ENCODE measurements around the gene PLEK.
"Not testable (repeated sequence)": the region's sequence is repeated elsewhere in the genome, so short reads cannot be mapped to it uniquely, and the experiment has no call there.

PLEK gene

DNA sequence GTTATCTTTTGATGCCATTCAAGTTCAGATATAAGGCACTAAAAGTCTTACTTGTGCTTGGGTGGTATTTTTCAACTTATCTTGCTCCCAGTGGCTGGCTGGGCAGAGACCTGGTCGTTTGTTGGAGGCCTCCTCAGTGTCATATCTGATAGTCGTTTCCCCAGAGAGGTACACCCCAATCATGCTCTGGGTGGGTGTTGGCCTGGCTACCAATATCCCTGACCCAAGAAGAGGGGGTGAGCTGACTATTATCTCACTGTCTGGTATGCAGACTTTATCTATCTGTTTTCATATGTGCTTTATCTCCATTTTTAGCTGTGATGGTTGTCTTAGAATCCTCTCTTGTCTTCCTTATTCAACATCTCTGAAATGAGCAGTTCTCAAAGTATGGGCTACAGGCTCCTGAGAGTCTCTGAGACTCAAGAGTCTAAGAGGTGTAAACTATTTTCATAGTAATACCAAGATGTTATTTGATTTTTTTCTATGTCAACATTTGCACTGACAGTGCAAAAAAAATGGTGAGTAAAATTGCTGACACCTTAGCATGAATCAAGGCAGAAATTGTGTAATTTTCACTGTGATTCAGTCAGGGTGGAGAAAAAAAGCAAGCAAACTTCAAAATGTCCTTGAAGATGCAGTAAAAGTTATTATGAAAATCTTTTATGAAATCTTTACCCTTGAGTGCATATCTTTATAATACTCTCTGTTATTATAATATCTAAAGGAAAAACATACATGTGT, 12.3 kb upstream of the PLEK start:
- DNase-seq (ENCODE audit: low read depth) = no peak

DNA sequence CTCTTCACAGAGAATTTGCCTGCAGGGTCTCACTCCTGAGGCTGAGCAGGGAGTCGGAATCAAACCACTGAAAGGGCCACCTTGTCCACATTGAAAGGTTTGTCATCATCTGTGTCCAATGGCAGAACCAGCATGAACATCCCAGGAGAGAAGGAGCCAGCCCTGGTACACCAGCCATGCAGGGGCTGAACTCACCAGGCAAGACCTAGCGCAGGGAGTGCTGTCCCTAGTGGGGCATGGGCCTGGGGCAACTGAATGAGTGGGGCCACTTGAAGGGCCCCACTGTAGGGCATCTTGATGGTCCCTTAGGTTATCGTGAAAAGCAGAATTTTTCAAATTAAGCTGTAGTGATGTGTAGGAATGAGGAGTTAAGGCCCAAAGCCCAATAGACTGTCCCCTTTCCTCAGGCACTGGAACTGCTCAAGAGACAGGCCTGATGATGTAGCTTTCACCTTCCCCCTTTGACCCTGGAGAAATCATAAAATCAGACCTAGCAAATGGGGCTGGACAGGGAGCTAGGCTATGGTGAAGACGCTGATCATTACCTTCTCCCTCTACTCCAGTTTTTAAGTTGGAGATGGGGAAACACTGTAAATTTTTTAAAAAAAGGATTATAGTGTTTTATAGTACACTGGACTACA, 8.4 kb upstream of the PLEK start:
- DNase-seq (ENCODE audit: low read depth) = no peak

DNA sequence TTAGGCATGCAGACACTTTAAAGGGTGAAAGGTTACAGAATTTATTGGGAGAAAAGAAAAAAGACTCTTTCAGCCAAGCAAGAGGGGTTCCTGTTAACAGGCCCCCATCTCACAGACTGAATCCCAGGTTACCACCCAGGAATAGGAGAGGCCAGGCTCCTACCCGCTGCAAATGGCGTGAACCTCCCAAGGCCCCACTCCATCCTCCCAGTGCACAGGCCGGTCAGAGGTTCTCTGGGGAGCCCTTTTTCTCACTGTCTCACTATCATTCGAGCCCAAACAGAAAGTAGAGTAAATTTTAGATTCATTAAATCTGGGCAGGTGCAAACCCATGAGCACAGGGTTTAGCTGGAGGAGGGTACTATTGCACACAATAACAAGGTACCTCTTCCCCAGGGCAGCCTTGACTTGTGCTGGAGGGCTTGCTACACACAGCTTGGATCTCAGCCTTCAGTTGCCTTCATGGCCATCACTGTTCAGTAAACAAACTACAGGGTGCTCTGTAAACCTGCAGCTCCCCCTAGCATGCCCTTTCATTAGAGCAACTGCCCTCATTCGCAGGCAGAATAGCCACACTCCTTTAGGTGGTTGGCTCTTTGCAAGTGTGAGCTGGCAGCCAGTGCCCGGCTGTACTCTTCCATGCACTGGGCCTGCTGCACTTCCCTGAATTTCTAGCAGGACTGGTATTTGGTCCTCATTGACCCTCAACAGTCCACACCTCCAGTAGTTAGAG, 7.3 kb upstream of the PLEK start:
- no peak for DNase-seq (ENCODE audit: low read depth)

DNA sequence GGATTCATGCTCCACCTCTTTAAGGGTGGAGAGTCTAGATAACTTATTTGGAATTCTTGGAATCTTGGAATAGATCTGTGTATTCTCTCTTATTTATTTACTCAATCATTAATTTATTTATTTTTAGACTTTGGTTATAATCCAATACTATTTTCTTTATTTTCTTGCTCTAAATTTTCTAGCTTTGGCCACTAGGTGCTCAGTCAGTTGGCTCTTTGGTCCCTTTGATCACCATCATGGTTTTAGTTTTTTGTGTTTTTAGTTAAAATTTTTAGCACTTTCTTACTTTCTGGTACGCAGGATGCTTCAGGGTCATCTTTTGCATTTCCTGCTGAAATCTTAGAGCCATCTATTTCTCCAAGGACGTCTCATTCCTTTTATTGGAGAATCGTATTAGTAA, 5.2 kb upstream of the PLEK start:
- no peak for DNase-seq (ENCODE audit: low read depth)

DNA sequence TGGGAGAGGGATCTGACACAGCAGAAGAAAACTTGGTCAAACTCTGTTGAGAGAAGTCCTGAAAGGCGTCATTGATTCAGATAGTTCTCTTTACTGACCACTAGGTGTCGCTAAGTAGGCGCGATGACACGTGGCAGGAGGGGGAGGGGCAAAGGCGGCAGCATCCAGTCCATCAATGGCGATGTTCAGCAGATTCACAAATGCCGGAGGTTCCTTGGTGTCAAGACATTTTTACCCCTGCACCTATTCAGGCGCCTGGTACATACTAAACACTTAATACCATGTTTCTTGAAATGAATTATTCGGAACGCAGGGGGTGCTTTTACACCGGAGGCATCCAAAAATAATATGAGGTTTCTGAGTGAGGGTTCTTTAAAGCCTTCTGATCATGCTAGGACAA, 3.0 kb upstream of the PLEK start:
- no peak for DNase-seq (ENCODE audit: low read depth)

DNA sequence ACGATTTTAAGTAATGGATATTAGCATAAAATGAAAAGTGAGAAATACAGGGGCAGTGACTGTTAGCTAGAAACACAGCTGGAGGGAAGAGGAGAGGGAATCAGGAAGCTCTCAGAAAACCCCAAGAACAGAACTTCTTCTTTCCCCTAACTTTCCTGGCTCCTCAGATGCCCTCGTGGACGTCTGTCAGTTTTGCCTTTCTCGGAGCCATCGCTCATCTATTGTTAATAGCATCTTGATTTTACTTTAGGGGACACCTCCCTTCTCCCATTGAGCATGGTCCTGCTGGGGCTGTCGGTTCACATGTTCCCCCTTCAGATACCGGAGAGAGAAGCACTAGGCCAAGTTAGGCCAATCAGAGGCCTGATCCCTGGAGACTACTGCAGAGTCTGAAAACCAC, 2.3 kb upstream of the PLEK start:
- no peak for DNase-seq (ENCODE audit: low read depth)

DNA sequence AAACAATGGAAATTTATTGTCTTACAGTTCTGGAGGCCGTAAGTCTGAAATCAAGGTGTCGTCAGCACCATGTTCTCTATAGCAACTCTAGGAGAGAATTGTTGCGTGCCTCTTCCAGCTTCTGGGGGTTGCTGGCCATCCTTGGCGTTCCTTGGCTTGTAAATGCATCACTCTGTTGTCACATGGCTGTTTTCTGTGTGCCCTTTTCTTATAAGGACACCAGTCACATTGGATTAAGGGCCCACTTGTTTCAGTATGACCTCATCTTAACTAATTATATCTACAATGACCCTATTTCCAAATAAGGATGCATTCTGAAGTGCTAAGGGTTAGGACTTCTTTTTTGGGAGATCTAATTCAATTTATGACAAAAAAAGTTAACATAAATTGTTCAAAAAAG, 1.4 kb upstream of the PLEK start:
- DNase-seq (ENCODE audit: low read depth) = no peak

DNA sequence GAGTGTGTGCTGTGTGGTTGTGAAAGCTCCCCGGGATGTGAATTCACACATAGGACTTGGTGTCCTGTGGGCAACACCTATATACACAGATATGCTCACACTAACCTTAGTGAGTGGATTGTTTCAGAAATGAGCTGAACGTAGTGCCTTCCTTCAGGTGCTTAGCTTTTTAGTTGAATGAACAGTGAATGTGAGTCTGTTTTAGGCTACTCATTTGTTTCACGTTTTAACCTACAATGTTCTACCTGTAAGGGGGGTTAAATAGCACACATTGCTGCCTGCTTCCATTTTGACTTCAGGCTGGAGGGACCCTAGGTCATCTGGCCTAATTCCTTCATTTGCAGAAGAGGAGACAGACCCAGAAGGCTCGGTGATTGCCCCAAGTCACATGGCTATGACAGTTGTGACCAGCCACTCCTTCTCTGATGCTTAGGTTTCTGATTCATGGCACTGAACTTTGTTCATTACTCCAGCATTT, 1.0 kb downstream of the PLEK start:
- no peak for DNase-seq (ENCODE audit: low read depth)

DNA sequence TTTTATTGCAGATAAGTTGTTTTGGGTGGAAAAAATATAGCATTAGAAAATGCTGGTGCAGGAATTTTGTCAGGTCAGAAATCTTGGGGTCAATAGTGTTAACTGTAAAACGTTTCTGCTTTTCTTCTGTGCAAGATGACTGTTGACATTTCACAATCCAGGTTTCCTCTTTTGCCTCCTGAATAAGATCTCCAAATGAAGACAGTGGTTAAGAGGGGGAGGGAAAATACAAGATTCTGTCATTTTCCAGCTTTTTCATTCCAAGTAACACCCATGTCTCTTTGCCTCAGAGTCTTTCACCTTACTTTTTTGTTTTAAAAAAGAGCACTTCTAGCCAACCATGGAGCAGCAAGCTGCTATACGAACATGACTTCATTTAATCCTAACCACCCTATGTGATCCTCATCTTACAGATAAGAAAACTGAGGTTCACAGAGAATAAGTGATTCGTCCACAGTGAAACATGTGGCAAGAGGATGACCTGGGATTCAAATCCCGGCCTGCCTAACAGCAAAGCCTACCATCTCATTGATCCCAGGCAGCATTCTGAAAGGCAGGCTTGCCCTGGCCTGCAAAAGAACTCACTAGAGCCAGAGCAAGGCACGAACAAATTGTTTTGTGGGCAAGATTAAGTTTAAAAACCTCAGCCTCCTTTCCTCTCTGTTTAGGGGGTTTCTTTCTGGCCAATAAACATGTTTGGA, 3.0 kb downstream of the PLEK start:
- no peak for DNase-seq (ENCODE audit: low read depth)

DNA sequence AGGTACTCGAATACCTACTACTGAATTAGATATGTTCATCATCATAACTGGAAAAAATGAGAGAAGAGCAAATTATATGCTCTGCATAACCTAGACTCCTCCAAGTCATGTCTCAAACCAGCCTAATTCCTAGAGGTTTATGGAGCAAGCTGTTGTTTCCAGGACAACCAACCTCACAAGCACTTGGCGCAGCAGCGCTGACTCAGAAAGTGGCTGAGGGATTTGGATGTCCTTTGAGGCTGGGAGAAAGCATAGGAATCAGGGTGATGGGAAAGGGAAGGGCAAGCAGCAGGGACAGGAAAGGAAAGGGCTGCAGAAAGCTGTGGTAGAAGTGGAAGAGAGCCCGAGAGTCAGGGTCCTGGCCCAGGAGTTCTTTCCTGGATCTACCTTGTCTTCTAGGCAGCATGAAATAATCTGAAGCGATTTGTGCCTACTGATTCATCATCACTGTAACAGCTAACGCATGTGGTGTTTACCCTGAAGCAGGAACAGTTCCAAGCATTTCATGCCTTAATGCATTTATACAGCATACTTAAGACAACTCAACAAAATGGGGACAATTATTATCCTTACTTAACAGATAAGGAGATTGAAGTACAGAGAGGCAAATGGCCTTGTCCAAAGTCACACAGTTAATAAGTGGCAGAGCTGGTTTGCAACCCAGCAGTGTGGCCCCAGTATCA, 3.7 kb downstream of the PLEK start:
- peak; percentile 57 for DNase-seq (ENCODE audit: low read depth)

DNA sequence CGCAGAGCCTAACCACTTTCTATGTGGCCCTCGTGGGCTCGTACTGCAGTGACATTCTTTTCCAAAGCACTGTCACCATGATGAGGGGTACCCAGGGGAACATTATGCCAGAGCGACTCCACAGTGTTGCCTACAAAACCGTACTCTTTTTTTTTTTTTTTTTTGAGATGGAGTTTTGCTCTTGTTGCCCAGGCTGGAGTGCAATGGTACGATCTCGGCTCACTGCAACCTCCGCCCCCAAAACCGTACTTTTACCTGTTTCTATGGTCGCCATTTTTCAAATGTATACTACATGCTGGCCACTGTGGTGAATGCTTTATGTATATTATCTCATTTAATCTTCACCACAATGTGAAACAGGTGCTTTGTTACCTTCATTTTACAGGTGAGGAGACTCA, 4.3 kb downstream of the PLEK start:
- DNase-seq (ENCODE audit: low read depth) = no peak

DNA sequence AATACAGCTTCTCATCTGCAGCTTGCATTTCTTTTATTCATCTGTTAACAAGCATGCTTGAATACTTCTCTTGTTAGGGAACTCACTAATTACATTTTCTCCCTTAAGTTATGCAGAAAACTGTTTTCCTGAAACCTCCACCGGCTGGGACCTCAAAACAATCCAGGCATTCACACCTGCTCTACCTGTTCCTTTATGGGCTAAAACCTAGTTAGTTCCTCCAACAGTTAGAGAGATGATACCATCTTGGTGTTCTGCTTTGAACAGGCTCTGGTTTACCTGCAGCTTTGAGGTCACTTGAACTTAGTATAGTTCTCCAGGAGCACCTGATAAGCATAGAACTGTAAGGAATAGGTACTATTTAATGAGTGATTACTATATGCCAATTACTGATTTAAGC, 6.1 kb downstream of the PLEK start:
- DNase-seq (ENCODE audit: low read depth) = no peak

DNA sequence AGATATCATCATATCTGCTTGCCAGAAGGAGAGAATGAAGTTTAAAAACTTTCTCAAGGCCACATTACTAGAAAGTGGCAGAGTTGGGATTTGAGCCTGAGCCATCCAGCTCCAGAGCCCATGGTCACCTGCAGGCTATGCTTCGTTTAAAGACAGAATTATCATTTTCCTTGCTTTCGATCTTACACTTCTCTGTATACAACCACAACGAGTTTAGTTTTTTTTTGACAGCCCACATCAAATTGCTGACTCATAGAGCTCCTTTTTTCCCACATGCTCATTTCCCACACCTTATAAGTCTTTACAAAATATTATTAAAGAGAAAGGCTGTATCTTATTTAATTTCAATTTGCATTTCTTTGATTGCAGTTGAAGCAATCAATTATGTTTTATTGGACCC, 6.5 kb downstream of the PLEK start:
- DNase-seq (ENCODE audit: low read depth) = no peak

DNA sequence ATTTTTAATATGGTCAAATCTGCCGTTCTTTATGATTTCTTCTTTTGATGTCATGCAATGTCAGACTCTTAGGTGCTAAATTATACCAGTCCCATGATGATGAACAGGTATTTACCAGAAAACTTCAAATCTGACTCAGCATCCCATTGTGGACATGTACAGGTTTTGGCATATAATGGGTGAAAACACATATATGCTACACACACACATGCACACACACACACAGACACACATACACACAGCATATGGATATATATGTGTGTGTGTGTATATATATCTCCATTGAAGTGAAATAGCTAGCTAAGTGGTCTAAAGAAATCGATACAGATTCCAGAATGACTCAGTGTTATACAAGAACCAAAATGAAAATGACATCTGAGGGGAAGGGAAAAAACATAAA, 7.4 kb downstream of the PLEK start:
- no peak for DNase-seq (ENCODE audit: low read depth)

DNA sequence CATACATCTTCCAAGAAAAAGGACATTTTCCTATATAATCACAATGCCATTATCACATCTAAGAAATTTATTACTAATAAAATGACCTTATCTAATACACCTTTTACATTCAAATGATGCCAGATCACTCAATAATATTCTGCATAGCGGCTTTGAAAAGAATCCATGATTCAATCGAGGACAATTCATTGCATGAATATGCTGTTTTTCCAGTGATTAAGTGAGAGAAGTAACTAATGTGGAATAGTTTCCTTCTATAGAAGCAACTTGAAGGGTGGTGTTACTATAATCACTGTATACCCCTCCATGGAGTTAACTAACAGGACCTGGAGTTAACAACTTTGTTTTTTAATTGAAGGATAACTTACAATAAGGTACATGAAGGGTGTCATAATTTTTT, 9.1 kb downstream of the PLEK start:
- DNase-seq (ENCODE audit: low read depth) = no peak

DNA sequence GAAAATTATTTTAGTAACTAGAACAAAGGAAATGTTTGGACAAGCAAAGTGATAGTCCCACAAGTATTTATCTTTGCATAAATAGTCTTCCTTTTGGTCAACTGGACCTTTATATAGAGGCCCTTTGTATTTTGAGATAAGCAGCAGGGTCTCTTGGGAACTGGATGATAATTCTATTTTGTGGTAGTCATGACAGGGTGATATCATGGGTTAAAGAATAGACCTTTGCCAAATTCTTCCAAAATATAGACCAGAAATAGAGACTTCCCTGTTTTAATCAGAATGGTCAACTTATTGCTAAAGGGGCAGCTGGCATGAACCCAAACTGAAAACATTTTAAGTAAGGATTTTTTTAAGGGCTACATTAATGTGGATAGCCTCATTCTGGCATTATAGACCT, 10.5 kb downstream of the PLEK start:
- no peak for DNase-seq (ENCODE audit: low read depth)

DNA sequence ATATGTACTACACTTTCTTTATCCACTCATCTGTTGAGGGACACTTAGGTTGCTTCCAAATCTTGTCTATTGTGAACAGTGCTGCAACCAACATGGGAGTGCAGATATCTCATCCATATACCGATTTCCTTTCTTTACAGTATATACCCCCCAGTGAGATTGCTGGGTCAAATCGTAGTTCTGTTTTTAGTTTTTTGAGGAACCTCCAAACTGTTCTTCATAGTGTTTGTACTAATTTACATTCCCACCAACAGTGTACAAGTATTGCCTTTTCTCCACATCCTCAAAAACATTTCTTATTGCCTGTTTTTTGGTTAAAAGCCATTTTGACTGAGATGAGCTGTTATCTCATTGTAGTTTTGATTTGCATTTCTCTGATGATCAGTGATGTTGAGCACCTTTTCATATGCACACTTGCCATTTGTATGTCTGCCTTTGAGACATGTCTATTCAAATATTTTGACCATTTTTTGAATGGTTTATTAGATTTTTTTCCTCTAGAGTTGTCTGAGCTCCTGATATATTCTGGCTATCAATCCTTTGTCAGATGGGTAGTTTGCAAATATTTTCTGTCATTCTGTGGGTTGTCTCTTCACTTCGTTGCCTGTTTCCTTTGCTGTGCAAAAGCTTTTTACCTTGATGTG, 12.2 kb downstream of the PLEK start:
- DNase-seq (ENCODE audit: low read depth) = no peak

DNA sequence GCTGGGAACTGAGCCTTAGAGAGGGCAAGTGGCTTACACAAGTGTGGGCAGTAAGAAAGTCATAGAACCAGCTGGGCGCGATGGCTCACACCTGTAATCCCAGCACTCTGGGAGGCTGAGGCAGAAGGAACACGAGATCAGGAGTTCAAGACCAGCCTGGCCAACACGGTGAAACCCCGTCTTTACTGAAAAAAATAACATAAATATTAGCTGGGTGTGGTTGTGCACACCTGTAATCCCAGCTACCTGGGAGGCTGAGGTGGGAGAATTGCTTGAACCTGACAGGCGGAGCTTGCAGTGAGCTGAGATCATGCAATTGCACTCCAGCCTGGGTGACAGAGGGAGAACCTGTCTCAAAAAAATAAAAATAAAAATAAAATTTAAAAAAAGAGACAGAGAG, 13.7 kb downstream of the PLEK start:
- DNase-seq (ENCODE audit: low read depth) = not testable (repeated sequence)

DNA sequence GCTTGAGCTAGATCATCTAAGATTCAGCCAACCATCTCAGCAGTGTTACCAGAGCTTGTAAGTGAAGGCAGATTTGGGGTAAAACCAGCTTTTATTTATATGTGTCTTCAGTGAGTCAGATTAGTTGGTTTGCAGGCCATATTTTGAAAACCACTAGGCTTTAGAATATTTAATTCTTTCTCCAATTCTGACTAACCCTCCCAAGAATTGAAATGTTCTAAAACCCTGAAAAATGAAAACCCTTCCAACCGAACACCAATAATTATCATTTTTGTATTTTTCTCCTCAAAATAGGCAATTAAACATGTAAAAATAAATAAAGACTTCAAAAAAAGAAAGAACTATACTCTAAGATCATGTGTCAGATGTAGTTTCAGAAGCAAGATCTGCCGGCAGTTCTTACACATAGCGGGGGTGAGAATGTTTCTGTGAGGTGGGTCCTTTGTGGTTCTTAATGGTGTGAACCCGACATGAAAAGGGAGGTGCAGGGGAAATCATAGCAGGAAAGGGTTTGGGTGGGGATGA, 14.2 kb downstream of the PLEK start:
- no peak for DNase-seq (ENCODE audit: low read depth)

DNA sequence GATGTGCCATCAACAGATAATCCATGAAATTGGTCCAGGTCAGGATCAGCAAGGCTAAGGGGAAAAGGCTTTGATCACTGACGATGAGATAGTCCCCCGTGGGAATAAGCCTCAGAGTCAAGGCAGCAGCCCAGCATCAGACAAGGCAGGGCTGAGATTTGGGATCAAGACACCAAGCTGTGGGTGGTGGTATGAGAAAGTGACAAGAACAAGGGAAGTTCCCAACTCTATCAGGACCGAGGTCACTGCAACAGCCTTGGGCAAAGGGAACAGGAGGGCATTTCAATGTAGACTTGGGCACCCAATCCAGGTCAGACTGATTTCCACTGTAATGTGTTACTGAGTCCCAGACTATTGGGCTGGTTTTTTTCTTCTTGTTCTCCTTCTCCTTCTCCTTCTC, 18.7 kb downstream of the PLEK start:
- DNase-seq (ENCODE audit: low read depth) = no peak

DNA sequence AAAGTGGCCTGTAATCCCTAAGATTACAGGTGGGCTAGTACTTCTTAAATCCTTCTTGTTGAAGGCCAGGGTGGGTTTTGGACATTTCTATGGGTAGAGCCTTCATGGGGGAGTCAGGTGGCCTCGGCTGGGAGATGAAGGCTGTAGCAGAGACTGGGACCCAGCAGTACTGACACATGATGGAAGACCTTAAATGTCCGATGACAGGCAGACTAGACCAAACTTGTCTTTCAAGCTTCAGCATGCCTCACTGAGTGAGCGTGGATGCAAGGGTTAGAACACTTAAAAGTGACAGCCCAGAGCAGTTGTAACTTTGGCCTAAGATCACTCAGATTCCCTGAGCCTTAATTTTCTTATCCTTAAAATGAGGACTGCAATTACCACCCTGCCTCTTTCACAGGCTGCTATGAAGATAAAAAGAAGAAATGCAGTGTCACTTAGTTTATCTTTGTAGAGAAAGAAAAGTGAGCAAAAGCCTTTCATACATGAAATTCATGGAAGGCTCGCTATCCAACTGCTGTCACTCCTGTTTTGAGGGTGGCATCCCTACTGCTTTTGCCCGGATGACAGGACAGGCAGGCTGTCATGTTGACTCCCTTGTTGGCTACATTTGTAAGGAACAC, 19.5 kb downstream of the PLEK start:
- no peak for DNase-seq (ENCODE audit: low read depth)

All from non-pigmented ciliary epithelial cell (primary cell).